MM.1S (cell line): Measurements from ENCODE around the gene KCNAB3.
A peak's percentile ranks its signal among the peaks of the same experiment; 100 is the strongest.

Source experiments
- DNase-seq: peaks from one replicate; pipeline ENCODE4 v3.0.0-alpha.2; 2015
- H2AFZ ChIP-seq: fragments of 300-600 bp; sonication (generic); 2 replicates; pipeline ENCODE4 v1.6.0; 2016; ENCODE audit warnings: antibody characterized with exemption, low read length
- H3F3A ChIP-seq: fragments of 300-600 bp; sonication (generic); 2 replicates; pipeline ENCODE4 v1.6.1; 2016; ENCODE audit warnings: mild to moderate bottlenecking, antibody characterized with exemption, low read length, moderate library complexity, mixed read lengths; ENCODE audit not compliant: insufficient read depth
- H3K27ac ChIP-seq: fragments of 300-600 bp; sonication (generic); 2 replicates; pipeline ENCODE4 v1.5.1; 2016; ENCODE audit warnings: mild to moderate bottlenecking, low read length
- H3K27me3 ChIP-seq: fragments of 300-600 bp; sonication (generic); replicated peaks from 2 replicates; pipeline ENCODE4 v1.6.0; 2016; ENCODE audit warnings: low read length; ENCODE audit not compliant: insufficient read depth
- H3K36me3 ChIP-seq: fragments of 300-600 bp; sonication (generic); replicated peaks from 2 replicates; pipeline ENCODE4 v1.6.1; 2016; ENCODE audit warnings: mild to moderate bottlenecking, low read length, mixed read lengths; ENCODE audit not compliant: insufficient read depth
- H3K4me1 ChIP-seq: fragments of 300-600 bp; sonication (generic); 2 replicates; pipeline ENCODE4 v1.6.1; 2016; ENCODE audit warnings: low read length, mixed read lengths
- H3K4me2 ChIP-seq: fragments of 300-600 bp; sonication (generic); 2 replicates; pipeline ENCODE4 v1.6.0; 2016; ENCODE audit warnings: low read depth, low read length
- H3K4me3 ChIP-seq: fragments of 300-600 bp; sonication (generic); 2 replicates; pipeline ENCODE4 v1.5.1; 2016; ENCODE audit warnings: low read length, mixed read lengths
- H3K79me2 ChIP-seq: fragments of 300-600 bp; sonication (generic); 2 replicates; pipeline ENCODE4 v1.6.1; 2016; ENCODE audit warnings: mixed run types, low read length, mixed read lengths
- H3K9ac ChIP-seq: fragments of 300-600 bp; sonication (generic); 2 replicates; pipeline ENCODE4 v1.6.1; 2016; ENCODE audit warnings: low read length, mixed read lengths
- H3K9me2 ChIP-seq: fragments of 300-600 bp; sonication (generic); replicated peaks from 2 replicates; pipeline ENCODE4 v1.6.1; 2016; ENCODE audit warnings: mild to moderate bottlenecking, low read length, mixed read lengths; ENCODE audit not compliant: insufficient read depth
- H3K9me3 ChIP-seq: fragments of 300-600 bp; sonication (generic); replicated peaks from 2 replicates; pipeline ENCODE4 v1.6.1; 2016; ENCODE audit warnings: mild to moderate bottlenecking, low read length, mixed read lengths; ENCODE audit not compliant: insufficient read depth
- H4K20me1 ChIP-seq: fragments of 300-600 bp; sonication (generic); 2 replicates; pipeline ENCODE4 v1.6.1; 2016; ENCODE audit warnings: mild to moderate bottlenecking, low read length, moderate library complexity, mixed read lengths; ENCODE audit not compliant: insufficient read depth
- CTCF ChIP-seq: fragments of 300-600 bp; sonication (generic); IDR thresholded peaks from 2 replicates; pipeline ENCODE4 v1.5.1; 2016; ENCODE audit warnings: antibody characterized with exemption, low read length, mixed read lengths
- EZH2 ChIP-seq: fragments of 300-600 bp; sonication (generic); optimal IDR thresholded peaks from 2 replicates; pipeline ENCODE3; 2017; ENCODE audit warnings: low read depth, mild to moderate bottlenecking, antibody characterized with exemption, low read length, mixed read lengths
- EZH2phosphoT487 ChIP-seq: fragments of 300-600 bp; sonication (generic); IDR thresholded peaks from 2 replicates; pipeline ENCODE4 v1.6.1; 2018; ENCODE audit warnings: antibody characterized with exemption, low read length

Gene KCNAB3

GRCh38 chr17:7932949-7933348 lies 3.3 kb upstream of the KCNAB3 start:
- Histone ChIP-seq H3K9me2 (no peaks in the 10 kb centered on the region), H3K4me1 (peaks cover 11% of the 10 kb centered on the region), H3K79me2 (peaks cover 23% of the 10 kb centered on the region), H3K27me3 (no peaks in the 10 kb centered on the region), H2AFZ (peak overlapping the region; percentile 90; the same call in 1 of the 2 replicates), H3K4me3 (peak overlapping the region; percentile 93), H3K4me2 (peak overlapping the region; percentile 89), H3K9ac (peak overlapping the region; percentile 83; the same call in 1 of the 2 replicates), H4K20me1 (no peaks in the 10 kb centered on the region), H3F3A (no peaks in the 10 kb centered on the region), H3K9me3 (no peaks in the 10 kb centered on the region), H3K27ac (no peak overlapping the region), H3K36me3 (no peaks in the 10 kb centered on the region)
- DNase-seq = no peak
- no peak for TF ChIP-seq CTCF
- no peak for TF ChIP-seq EZH2
- TF ChIP-seq EZH2phosphoT487 = no peak

- Histone ChIP-seq H3K36me3 (no peaks in the 10 kb centered on the region), H4K20me1 (no peaks in the 10 kb centered on the region), H3K4me2 (peak overlapping the region; percentile 89), H3K27ac (peak overlapping the region; percentile 35; the same call in 1 of the 2 replicates), H3K9ac (peak overlapping the region; percentile 83), H3K79me2 (peaks cover 23% of the 10 kb centered on the region), H3K4me1 (peaks cover 11% of the 10 kb centered on the region), H3K27me3 (no peaks in the 10 kb centered on the region), H3K9me3 (no peaks in the 10 kb centered on the region), H2AFZ (peak overlapping the region; percentile 90), H3F3A (no peaks in the 10 kb centered on the region), H3K9me2 (no peaks in the 10 kb centered on the region), H3K4me3 (peak overlapping the region; percentile 93)
- TF ChIP-seq EZH2 = no peak
- no peak for TF ChIP-seq EZH2phosphoT487
- DNase-seq = peak; percentile 16
These were observed 2.8 kb upstream of the KCNAB3 start for GRCh38 chr17:7932483-7932891.

GRCh38 chr17:7931709-7932482 lies 2.2 kb upstream of the KCNAB3 start, which contains the start of the genes CNTROB and TRAPPC1:
Gene CNTROB, plus strand, starts transcription at chr17:7932206. Its CDS starts 874 bp downstream, at chr17:7933080.
Gene TRAPPC1, minus strand, starts transcription at chr17:7931946. Its CDS starts 117 bp downstream, at chr17:7931829.
- peak within 1 kb of the TSS; percentile 35; the same call in 1 of the 2 replicates for H3K27ac ChIP-seq
- no peaks in the 10 kb centered on the region for H3K9me3 ChIP-seq
- H3K79me2 ChIP-seq = peaks cover 23% of the 10 kb centered on the region
- H3K4me2 ChIP-seq = peak within 1 kb of the TSS; percentile 89
- peak within 1 kb of the TSS; percentile 93 for H3K4me3 ChIP-seq
- no peaks in the 10 kb centered on the region for H3K36me3 ChIP-seq
- no peaks in the 10 kb centered on the region for H3K27me3 ChIP-seq
- no peaks in the 10 kb centered on the region for H4K20me1 ChIP-seq
- peak within 1 kb of the TSS; percentile 83 for H3K9ac ChIP-seq
- peak within 1 kb of the TSS; percentile 90 for H2AFZ ChIP-seq
- peaks cover 11% of the 10 kb centered on the region for H3K4me1 ChIP-seq
- no peak for TF ChIP-seq CTCF
- TF ChIP-seq EZH2 = no peak
- TF ChIP-seq EZH2phosphoT487 = no peak
- no peaks in the 10 kb centered on the region for H3K9me2 ChIP-seq
- H3F3A ChIP-seq = no peaks in the 10 kb centered on the region
- DNase-seq = peak; percentile 99
